Endothelial cell of umbilical vein (primary cell): ENCODE measurements around the gene AGXT. TPM values are rescaled to one million over a fixed set of nuclear protein-coding genes. Genes with fewer than 3 reads are reported as not detected.

ENCODE experiments used
- BruUV-seq: library from RNA; stranded (reverse); fragments of 400-500 nt; replicated peaks from 2 replicates; lab custom pipeline; 2021; lab: Mats Ljungman, UMichigan
- CTCF ChIA-PET: fragments of 300-600, 350-600 bp; sonication (Branson Sonifier 250); formaldehyde crosslinking; loops from one replicate; lab custom pipeline; 2021; ENCODE audit warnings: antibody characterized with exemption, inconsistent platforms; lab: Charles Lee
- POLR2A ChIA-PET: fragments of 300-600, 350-600 bp; sonication (Branson Sonifier 250); formaldehyde crosslinking; loops from one replicate; lab custom pipeline; 2021; ENCODE audit warnings: antibody characterized with exemption, inconsistent platforms; lab: Charles Lee
- DNase-seq: peaks from one replicate; pipeline ENCODE4 v3.0.0-alpha.2; 2011; ENCODE audit warnings: low read depth, low spot score
- FAIRE-seq: peaks from 2 replicates; lab custom pipeline; 2011; peaks lifted over from hg19 to GRCh38; lab: Jason Lieb, UNC
- H2AFZ ChIP-seq: 2 replicates; pipeline ENCODE4 v1.6.0; 2012; ENCODE audit warnings: low read depth, low read length, control low read depth, inconsistent platforms
- H3K27ac ChIP-seq: 2 replicates; pipeline ENCODE4 v1.5.1; 2011; ENCODE audit warnings: low read depth, mild to moderate bottlenecking, control low read depth, low read length, moderate library complexity; ENCODE audit not compliant: insufficient read depth
- H3K27me3 ChIP-seq, 2 experiments: 2 replicates each; pipeline versions ENCODE4 v1.6.0 to v1.6.1; 2011; ENCODE audit warnings: low read length in 2 of 2, mixed read lengths in 1 of 2; ENCODE audit not compliant: control insufficient read depth in 2 of 2, insufficient read depth in 2 of 2
- H3K36me3 ChIP-seq, 2 experiments: 2 replicates in 1 of 2; 3 replicates in 1 of 2; pipeline ENCODE4 v1.5.1; 2011; ENCODE audit warnings: low read length in 2 of 2, mild to moderate bottlenecking in 1 of 2, moderate library complexity in 1 of 2; ENCODE audit not compliant: control insufficient read depth in 2 of 2, insufficient read depth in 2 of 2; ENCODE audit errors: extremely low read depth in 1 of 2
- H3K4me1 ChIP-seq: 3 replicates; pipeline ENCODE4 v1.5.1; 2011; ENCODE audit warnings: mild to moderate bottlenecking, low read length; ENCODE audit not compliant: control insufficient read depth, insufficient read depth; ENCODE audit errors: extremely low read depth
- H3K4me2 ChIP-seq: 2 replicates; pipeline ENCODE4 v1.6.1; 2011; ENCODE audit warnings: low read length, control low read depth, mixed read lengths; ENCODE audit not compliant: insufficient read depth
- H3K4me3 ChIP-seq, 3 experiments: fragments of 200-600 bp in 1 of 3; sonication (generic), shearing (Covaris generic) in 1 of 3; replicated peaks in 1 of 3; 2 replicates each; pipeline ENCODE4 v1.5.1; 2011 to 2016; ENCODE audit warnings: control low read depth in 3 of 3, low read length in 3 of 3, mild to moderate bottlenecking in 2 of 3, inconsistent platforms in 1 of 3, low read depth in 1 of 3, moderate library complexity in 1 of 3; ENCODE audit not compliant: insufficient read depth in 1 of 3
- H3K79me2 ChIP-seq: 2 replicates; pipeline ENCODE4 v1.6.0; 2012; ENCODE audit warnings: low read length, inconsistent platforms; ENCODE audit not compliant: control insufficient read depth, insufficient read depth
- H3K9ac ChIP-seq: replicated peaks from 2 replicates; pipeline ENCODE3; 2011; ENCODE audit warnings: low read length, control low read depth; ENCODE audit not compliant: insufficient read depth; ENCODE audit errors: extremely low read depth
- H3K9me1 ChIP-seq: replicated peaks from 3 replicates; pipeline ENCODE4 v1.6.0; 2011; ENCODE audit warnings: mild to moderate bottlenecking, low read length; ENCODE audit not compliant: control insufficient read depth, insufficient read depth; ENCODE audit errors: extremely low read depth
- H3K9me3 ChIP-seq: replicated peaks from 2 replicates; pipeline ENCODE4 v1.5.1; 2012; ENCODE audit warnings: low read length, inconsistent platforms; ENCODE audit not compliant: control insufficient read depth, insufficient read depth
- H4K20me1 ChIP-seq: replicated peaks from 2 replicates; pipeline ENCODE3; 2011; ENCODE audit warnings: mild to moderate bottlenecking, low read length; ENCODE audit not compliant: control insufficient read depth, insufficient read depth; ENCODE audit errors: extremely low read depth
- CTCF ChIP-seq, 2 donors: IDR thresholded peaks; 1 replicate in 1 of 2; 2 replicates in 1 of 2; pipeline ENCODE4 v1.5.1; 2011; ENCODE audit warnings: low read length in 2 of 2, mild to moderate bottlenecking in 2 of 2, moderate library complexity in 2 of 2, control low read depth in 1 of 2, inconsistent platforms in 1 of 2, low read depth in 1 of 2; ENCODE audit not compliant: insufficient read depth in 1 of 2; ENCODE audit errors: extremely low read depth in 1 of 2
- EZH2 ChIP-seq: IDR thresholded peaks from 2 replicates; pipeline ENCODE4 v1.6.1; 2012; ENCODE audit warnings: borderline replicate concordance, low read depth, mild to moderate bottlenecking, moderate library complexity, low read length, inconsistent platforms; ENCODE audit not compliant: severe bottlenecking
- FOS ChIP-seq: IDR thresholded peaks from 2 replicates; pipeline ENCODE4 v1.6.1; 2011; ENCODE audit warnings: mild to moderate bottlenecking, low read length, moderate library complexity, borderline replicate concordance; ENCODE audit not compliant: insufficient read depth
- GATA2 ChIP-seq: IDR thresholded peaks from 2 replicates; pipeline ENCODE4 v1.7.0; 2011; ENCODE audit warnings: low read depth, mild to moderate bottlenecking, moderate library complexity, mixed read lengths, low read length; ENCODE audit not compliant: insufficient read length, insufficient read depth
- JUN ChIP-seq: IDR thresholded peaks from 2 replicates; pipeline ENCODE4 v1.6.1; 2011; ENCODE audit warnings: borderline replicate concordance, low read depth; ENCODE audit not compliant: insufficient read length, insufficient read depth
- MAX ChIP-seq: IDR thresholded peaks from 2 replicates; pipeline ENCODE4 v1.6.1; 2011; ENCODE audit not compliant: insufficient read depth, insufficient read length
- MYC ChIP-seq: IDR thresholded peaks from one replicate; pipeline ENCODE4 v1.6.1; 2011; ENCODE audit warnings: mild to moderate bottlenecking, low read depth, low read length
- POLR2A ChIP-seq: IDR thresholded peaks from 2 replicates; pipeline ENCODE4 v1.6.1; 2012; ENCODE audit warnings: low read depth, mild to moderate bottlenecking, control low read depth, low read length
- POLR2AphosphoS5 ChIP-seq: IDR thresholded peaks from 2 replicates; pipeline ENCODE4 v1.6.1; 2012; ENCODE audit warnings: low read depth, mild to moderate bottlenecking, control low read depth, low read length, moderate library complexity; ENCODE audit not compliant: insufficient read depth
- dilution Hi-C: fragments of 300-500 bp; cut with MboI; formaldehyde crosslinking; loops from one replicate; pipeline ENCODE4 v1.15.0; 2019; ENCODE audit warnings: low sequenced_read_pairs; ENCODE audit not compliant: extremely low pct_ligation_motif_present
- intact Hi-C: fragments of 100-400 bp; cut with micrococcal nuclease; formaldehyde crosslinking; loops from one replicate; pipeline ENCODE4 v1.10.0; 2022
- polyA plus RNA-seq, 4 experiments: library from polyadenylated mRNA; depleted of rRNA in 3 of 4; stranded (reverse) in 3 of 4; unstranded in 1 of 4; fragments of >200 nt; gene quantifications; 2 replicates each; pipeline versions ENCODE4 v1.2.1 to v1.2.3, GENCODE V29; 2011 to 2012; ENCODE audit warnings: missing spikeins in 1 of 4
- total RNA-seq: library from RNA; stranded (reverse); gene quantifications from 2 replicates; pipeline ENCODE4 v1.2.3, GENCODE V29; 2021

AGXT gene
- total and polyA plus RNA-seq, 2 donors (not counting 3 experiments of a cell fraction or from before 2014, with no cell fraction given): not detected

GRCh38 chr2:240920783-240921231 is 52.2 kb downstream of the AGXT start:
- no peak overlapping the region for H3K4me2 ChIP-seq
- no peak for DNase-seq
- intact Hi-C loops (no loop called here), dilution Hi-C loops (no loop called here)
- BruUV-seq: no TSS peak
- no peaks in the 10 kb centered on the region for H3K4me1 ChIP-seq
- no peaks in the 10 kb centered on the region for H3K79me2 ChIP-seq
- H3K27ac ChIP-seq: no peak overlapping the region
- POLR2A ChIA-PET: no interaction called here
- no peaks in the 10 kb centered on the region for H3K9me3 ChIP-seq
- TF ChIP-seq FOS (no peak), MAX (no peak), POLR2A (no peak), EZH2 (no peak), MYC (no peak), JUN (no peak), GATA2 (no peak), POLR2AphosphoS5 (no peak), CTCF (IDR thresholded peaks at IDR 0.05; ENCODE audit: extremely low read depth in 1 of 2, insufficient read depth in 1 of 2, low read depth in 1 of 2, low read length in 2 of 2) (no peak)
- no peak overlapping the region for H3K4me3 ChIP-seq
- H3K27me3 ChIP-seq: no peaks in the 10 kb centered on the region
- FAIRE-seq: no peak
- no peaks in the 10 kb centered on the region for H3K9me1 ChIP-seq
- no peaks in the 10 kb centered on the region for H3K36me3 ChIP-seq
- H4K20me1 ChIP-seq: no peaks in the 10 kb centered on the region
- H2AFZ ChIP-seq: no peak overlapping the region
- CTCF ChIA-PET: interaction anchor here (1.1 kb wide), 1 partner anchor 158 kb away, joined by 4 read pairs; no protein-coding TSS in a partner anchor
- H3K9ac ChIP-seq: no peak overlapping the region
